Parathyroid adenoma (tissue), 2 donors: ENCODE measurements around the gene CYP4B1.
"Not testable (repeated sequence)": the region's sequence is repeated elsewhere in the genome, so short reads cannot be mapped to it uniquely, and the experiment has no call there.

ENCODE experiments used
- H2AFZ ChIP-seq: fragments of 300-600 bp; sonication (generic); one replicate; pipeline ENCODE4 v1.7.0; 2017; ENCODE audit warnings: antibody characterized with exemption, mild to moderate bottlenecking
- H3K27ac ChIP-seq: fragments of 300-600 bp; sonication (generic); one replicate; pipeline ENCODE4 v1.7.0; 2017
- H3K27me3 ChIP-seq: fragments of 300-600 bp; sonication (generic); one replicate; pipeline ENCODE4 v1.7.0; 2017; ENCODE audit warnings: low read length; ENCODE audit not compliant: control insufficient read depth, insufficient read depth
- H3K36me3 ChIP-seq: fragments of 300-600 bp; sonication (generic); one replicate; pipeline ENCODE4 v1.7.0; 2017; ENCODE audit warnings: low read length; ENCODE audit not compliant: control insufficient read depth, insufficient read depth
- H3K4me1 ChIP-seq: fragments of 300-600 bp; sonication (generic); one replicate; pipeline ENCODE4 v1.7.0; 2017; ENCODE audit warnings: control low read depth
- H3K4me2 ChIP-seq: fragments of 300-600 bp; sonication (generic); one replicate; pipeline ENCODE4 v1.7.0; 2017; ENCODE audit warnings: low read length
- H3K4me3 ChIP-seq: fragments of 300-600 bp; sonication (generic); one replicate; pipeline ENCODE4 v1.7.0; 2017; ENCODE audit warnings: low read depth, low read length
- H3K79me2 ChIP-seq: fragments of 300-600 bp; sonication (generic); one replicate; pipeline ENCODE4 v1.7.0; 2017; ENCODE audit warnings: control low read depth
- H3K9ac ChIP-seq: fragments of 300-600 bp; sonication (generic); one replicate; pipeline ENCODE4 v1.7.0; 2017; ENCODE audit warnings: mild to moderate bottlenecking
- H3K9me3 ChIP-seq: fragments of 300-600 bp; sonication (generic); one replicate; pipeline ENCODE4 v1.7.0; 2017; ENCODE audit warnings: low read length; ENCODE audit not compliant: control insufficient read depth
- CTCF ChIP-seq: fragments of 300-600 bp; sonication (generic); IDR thresholded peaks from one replicate; pipeline ENCODE4 v1.7.0; 2017; ENCODE audit warnings: antibody characterized with exemption, mild to moderate bottlenecking
- donor health status: primary hyperparathyroidism.

CYP4B1 gene

GRCh38 chr1:46769028-46769740, 29.7 kb upstream of the CYP4B1 start:
- no peak overlapping the region for H3K4me3 ChIP-seq
- no peak for TF ChIP-seq CTCF
- no peak overlapping the region for H3K9ac ChIP-seq
- no peaks in the 10 kb centered on the region for H3K9me3 ChIP-seq
- no peak overlapping the region for H3K27ac ChIP-seq
- no peaks in the 10 kb centered on the region for H3K27me3 ChIP-seq
- no peak overlapping the region for H2AFZ ChIP-seq
- H3K4me2 ChIP-seq, result no peak overlapping the region
- peaks cover 7% of the 10 kb centered on the region for H3K4me1 ChIP-seq
- H3K79me2 ChIP-seq, result no peaks in the 10 kb centered on the region
- H3K36me3 ChIP-seq, result no peaks in the 10 kb centered on the region

- TF ChIP-seq CTCF, result no peak
Observed at GRCh38 chr1:46770541-46770940, 28.3 kb upstream of the CYP4B1 start.

GRCh38 chr1:46772571-46772970, 26.3 kb upstream of the CYP4B1 start:
- no peak overlapping the region for H3K9ac ChIP-seq
- no peaks in the 10 kb centered on the region for H3K36me3 ChIP-seq
- H2AFZ ChIP-seq, result no peak overlapping the region
- no peaks in the 10 kb centered on the region for H3K9me3 ChIP-seq
- no peak overlapping the region for H3K4me3 ChIP-seq
- H3K27me3 ChIP-seq, result no peaks in the 10 kb centered on the region
- no peak overlapping the region for H3K27ac ChIP-seq
- TF ChIP-seq CTCF, result no peak
- H3K79me2 ChIP-seq, result no peaks in the 10 kb centered on the region
- peaks cover 7% of the 10 kb centered on the region for H3K4me1 ChIP-seq
- no peak overlapping the region for H3K4me2 ChIP-seq

More at GRCh38 chr1:46770541-46770940, 28.3 kb upstream of the CYP4B1 start:
- no peaks in the 10 kb centered on the region for H3K9me3 ChIP-seq
- H3K4me1 ChIP-seq, result peaks cover 7% of the 10 kb centered on the region
- H3K79me2 ChIP-seq, result no peaks in the 10 kb centered on the region
- H2AFZ ChIP-seq, result no peak overlapping the region
- H3K27ac ChIP-seq, result no peak overlapping the region
- H3K9ac ChIP-seq, result no peak overlapping the region
- no peaks in the 10 kb centered on the region for H3K36me3 ChIP-seq
- H3K4me2 ChIP-seq, result no peak overlapping the region
- H3K27me3 ChIP-seq, result no peaks in the 10 kb centered on the region
- H3K4me3 ChIP-seq, result no peak overlapping the region

GRCh38 chr1:46774297-46774696, 24.5 kb upstream of the CYP4B1 start:
- Histone ChIP-seq H3K79me2 (no peaks in the 10 kb centered on the region), H3K4me2 (no peak overlapping the region), H3K4me3 (no peak overlapping the region), H3K9me3 (no peaks in the 10 kb centered on the region), H3K36me3 (no peaks in the 10 kb centered on the region), H3K27me3 (no peaks in the 10 kb centered on the region), H3K4me1 (no peaks in the 10 kb centered on the region), H2AFZ (no peak overlapping the region), H3K9ac (no peak overlapping the region), H3K27ac (no peak overlapping the region)
- no peak for TF ChIP-seq CTCF

GRCh38 chr1:46778456-46778855, 20.4 kb upstream of the CYP4B1 start:
- not testable (repeated sequence) for H3K4me1 ChIP-seq, H3K4me2 ChIP-seq, H2AFZ ChIP-seq, H3K27me3 ChIP-seq, H3K9me3 ChIP-seq, H3K79me2 ChIP-seq, H3K36me3 ChIP-seq, H3K27ac ChIP-seq, H3K4me3 ChIP-seq, H3K9ac ChIP-seq
